Loucy (cell line): ENCODE measurements around the gene CCDC83.

ENCODE experiments used
- H2AFZ ChIP-seq: fragments of 200-600 bp; sonication (generic); 2 replicates; pipeline ENCODE4 v1.6.0; 2016; ENCODE audit warnings: antibody characterized with exemption, mild to moderate bottlenecking, low read length, moderate library complexity
- H3F3A ChIP-seq: fragments of 200-600 bp; 2 replicates; pipeline ENCODE4 v1.6.0; 2016; ENCODE audit warnings: antibody characterized with exemption, low read depth, mild to moderate bottlenecking
- H3K27me3 ChIP-seq: fragments of 200-600 bp; sonication (generic); 2 replicates; pipeline ENCODE4 v1.6.1; 2014; ENCODE audit warnings: low read length, mild to moderate bottlenecking; ENCODE audit not compliant: insufficient read depth, poor library complexity, severe bottlenecking
- H3K36me3 ChIP-seq: fragments of 200-600 bp; sonication (generic); 2 replicates; pipeline ENCODE4 v1.6.1; 2016; ENCODE audit warnings: low read length; ENCODE audit not compliant: insufficient read depth
- H3K4me1 ChIP-seq: fragments of 200-600 bp; sonication (generic); 2 replicates; pipeline ENCODE4 v1.5.1; 2014; ENCODE audit warnings: low read length, mild to moderate bottlenecking; ENCODE audit not compliant: insufficient read depth, poor library complexity, severe bottlenecking
- H3K4me2 ChIP-seq: fragments of 200-600 bp; sonication (generic); 2 replicates; pipeline ENCODE4 v1.6.0; 2014; ENCODE audit warnings: antibody characterized with exemption, low read length, low read depth, mild to moderate bottlenecking; ENCODE audit not compliant: poor library complexity, severe bottlenecking
- H3K4me3 ChIP-seq: fragments of 200-600 bp; sonication (generic); 2 replicates; pipeline ENCODE4 v1.5.1; 2014; ENCODE audit warnings: low read length, mild to moderate bottlenecking, mixed read lengths; ENCODE audit not compliant: poor library complexity, severe bottlenecking
- H3K79me2 ChIP-seq: fragments of 200-600 bp; sonication (generic); 2 replicates; pipeline ENCODE4 v1.6.1; 2014; ENCODE audit warnings: low read length; ENCODE audit not compliant: insufficient read depth
- H3K9ac ChIP-seq: fragments of 200-600 bp; sonication (generic); 2 replicates; pipeline ENCODE4 v1.6.0; 2014; ENCODE audit warnings: mild to moderate bottlenecking, low read depth, low read length, moderate library complexity; ENCODE audit not compliant: poor library complexity, severe bottlenecking
- H3K9me2 ChIP-seq: fragments of 200-600 bp; sonication (generic); replicated peaks from 2 replicates; pipeline ENCODE4 v1.6.1; 2016; ENCODE audit warnings: low read depth, low read length, mixed read lengths
- H3K9me3 ChIP-seq: fragments of 200-600 bp; sonication (generic); 2 replicates; pipeline ENCODE4 v1.6.1; 2014; ENCODE audit warnings: mild to moderate bottlenecking, antibody characterized with exemption, low read length, low read depth; ENCODE audit not compliant: insufficient read depth
- H4K20me1 ChIP-seq: fragments of 200-600 bp; sonication (generic); 2 replicates; pipeline ENCODE4 v1.6.0; 2014; ENCODE audit warnings: antibody characterized with exemption, low read length, mild to moderate bottlenecking; ENCODE audit not compliant: insufficient read depth, poor library complexity, severe bottlenecking
- EZH2phosphoT487 ChIP-seq: fragments of 200-600 bp; IDR thresholded peaks from 2 replicates; pipeline ENCODE4 v1.6.1; 2018; ENCODE audit warnings: antibody characterized with exemption, mild to moderate bottlenecking, moderate library complexity, borderline replicate concordance
- TF ChIP-seq, protein P1 (sequence below): fragments of 200-600 bp; sonication (generic); conservative IDR thresholded peaks from 2 replicates; pipeline ENCODE4 v1.5.1; 2014; ENCODE audit warnings: mild to moderate bottlenecking, antibody characterized with exemption, low read length

Gene CCDC83

DNA sequence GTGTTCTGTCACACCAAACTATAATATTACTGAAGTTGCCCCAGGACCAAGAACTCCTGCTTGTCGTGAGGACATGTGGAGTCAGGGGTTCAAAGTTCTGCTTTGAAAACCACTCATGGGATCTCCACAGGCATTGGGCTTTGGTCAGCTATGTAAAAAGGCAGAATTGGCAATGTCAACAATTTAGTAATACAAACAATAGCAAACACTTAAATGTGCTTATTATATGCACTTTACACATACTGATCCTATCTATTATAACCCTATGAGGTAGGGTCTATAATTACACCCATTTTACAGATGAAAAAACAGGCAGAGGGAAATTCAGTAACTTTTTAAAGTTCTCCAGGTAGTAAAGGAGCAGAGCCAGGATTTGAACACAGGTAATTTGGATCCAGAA, 94.6 kb downstream of the CCDC83 start:
- no peaks in the 10 kb centered on the region for H3F3A ChIP-seq

GRCh38 chr11:85950317-85951048, 95.3 kb downstream of the CCDC83 start:
- Histone ChIP-seq H3K36me3 (peaks cover 11% of the 10 kb centered on the region; the same call in 1 of the 2 replicates), H3K27me3 (no peaks in the 10 kb centered on the region), H3K4me3 (no peak overlapping the region), H3K9me2 (no peaks in the 10 kb centered on the region), H4K20me1 (no peaks in the 10 kb centered on the region), H3F3A (no peaks in the 10 kb centered on the region), H3K9ac (no peak overlapping the region), H3K4me2 (no peak overlapping the region), H3K79me2 (no peaks in the 10 kb centered on the region), H3K4me1 (no peaks in the 10 kb centered on the region), H3K9me3 (peaks cover 2% of the 10 kb centered on the region; the same call in 1 of the 2 replicates), H2AFZ (no peak overlapping the region)
- TF ChIP-seq, protein P1, sequence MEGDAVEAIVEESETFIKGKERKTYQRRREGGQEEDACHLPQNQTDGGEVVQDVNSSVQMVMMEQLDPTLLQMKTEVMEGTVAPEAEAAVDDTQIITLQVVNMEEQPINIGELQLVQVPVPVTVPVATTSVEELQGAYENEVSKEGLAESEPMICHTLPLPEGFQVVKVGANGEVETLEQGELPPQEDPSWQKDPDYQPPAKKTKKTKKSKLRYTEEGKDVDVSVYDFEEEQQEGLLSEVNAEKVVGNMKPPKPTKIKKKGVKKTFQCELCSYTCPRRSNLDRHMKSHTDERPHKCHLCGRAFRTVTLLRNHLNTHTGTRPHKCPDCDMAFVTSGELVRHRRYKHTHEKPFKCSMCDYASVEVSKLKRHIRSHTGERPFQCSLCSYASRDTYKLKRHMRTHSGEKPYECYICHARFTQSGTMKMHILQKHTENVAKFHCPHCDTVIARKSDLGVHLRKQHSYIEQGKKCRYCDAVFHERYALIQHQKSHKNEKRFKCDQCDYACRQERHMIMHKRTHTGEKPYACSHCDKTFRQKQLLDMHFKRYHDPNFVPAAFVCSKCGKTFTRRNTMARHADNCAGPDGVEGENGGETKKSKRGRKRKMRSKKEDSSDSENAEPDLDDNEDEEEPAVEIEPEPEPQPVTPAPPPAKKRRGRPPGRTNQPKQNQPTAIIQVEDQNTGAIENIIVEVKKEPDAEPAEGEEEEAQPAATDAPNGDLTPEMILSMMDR: no peak
- TF ChIP-seq EZH2phosphoT487: no peak

More for the DNA sequence above, 94.6 kb downstream of the CCDC83 start:
- Histone ChIP-seq H3K4me3 (no peak overlapping the region), H3K36me3 (peaks cover 5% of the 10 kb centered on the region; the same call in 1 of the 2 replicates), H2AFZ (no peak overlapping the region), H3K4me2 (no peak overlapping the region), H3K79me2 (no peaks in the 10 kb centered on the region), H3K9me2 (no peaks in the 10 kb centered on the region), H3K4me1 (no peaks in the 10 kb centered on the region), H4K20me1 (no peaks in the 10 kb centered on the region), H3K9me3 (peaks cover 5% of the 10 kb centered on the region; the same call in 1 of the 2 replicates), H3K27me3 (no peaks in the 10 kb centered on the region), H3K9ac (no peak overlapping the region)
- TF ChIP-seq, protein P1: no peak
- no peak for TF ChIP-seq EZH2phosphoT487

- Histone ChIP-seq H3K4me1 (no peaks in the 10 kb centered on the region), H3K36me3 (peaks cover 17% of the 10 kb centered on the region; the same call in 1 of the 2 replicates), H2AFZ (no peak overlapping the region), H3K9ac (no peak overlapping the region), H3K9me3 (no peaks in the 10 kb centered on the region), H3K27me3 (no peaks in the 10 kb centered on the region), H3K9me2 (no peaks in the 10 kb centered on the region), H3F3A (no peaks in the 10 kb centered on the region), H4K20me1 (no peaks in the 10 kb centered on the region), H3K4me2 (no peak overlapping the region), H3K4me3 (no peak overlapping the region), H3K79me2 (no peaks in the 10 kb centered on the region)
- TF ChIP-seq, protein P1: no peak
- TF ChIP-seq EZH2phosphoT487: no peak
These were observed 95.8 kb downstream of the CCDC83 start for GRCh38 chr11:85951049-85951405.
